Neural progenitor cell (in vitro differentiated cells): Measurements from ENCODE around the gene TINAGL1.

Source experiments
- CTCF ChIP-seq: fragments of 200-600 bp; sonication (generic); IDR thresholded peaks from 2 replicates; pipeline ENCODE4 v1.5.1; 2017; ENCODE audit warnings: antibody characterized with exemption, mild to moderate bottlenecking
- EZH2 ChIP-seq: fragments of 200-600 bp; sonication (generic); IDR thresholded peaks from 2 replicates; pipeline ENCODE4 v1.6.1; 2017; ENCODE audit warnings: antibody characterized with exemption, mild to moderate bottlenecking, moderate library complexity
- EZH2phosphoT487 ChIP-seq: fragments of 200-600 bp; sonication (generic); IDR thresholded peaks from 2 replicates; pipeline ENCODE4 v1.6.1; 2017; ENCODE audit warnings: antibody characterized with exemption

- TF ChIP-seq EZH2, result no peak
- TF ChIP-seq CTCF, result no peak
- TF ChIP-seq EZH2phosphoT487, result no peak
Observed at GRCh38 chr1:31593136-31593665, 16.9 kb downstream of the TINAGL1 start.
